ENCODE measurements around the gene TENM4. TPM values are rescaled to one million over a fixed set of nuclear protein-coding genes. Genes with fewer than 3 reads are reported as not detected.

Gene TENM4
- total RNA-seq, 1 donor from 2014 or later: 0.63 TPM

DNA sequence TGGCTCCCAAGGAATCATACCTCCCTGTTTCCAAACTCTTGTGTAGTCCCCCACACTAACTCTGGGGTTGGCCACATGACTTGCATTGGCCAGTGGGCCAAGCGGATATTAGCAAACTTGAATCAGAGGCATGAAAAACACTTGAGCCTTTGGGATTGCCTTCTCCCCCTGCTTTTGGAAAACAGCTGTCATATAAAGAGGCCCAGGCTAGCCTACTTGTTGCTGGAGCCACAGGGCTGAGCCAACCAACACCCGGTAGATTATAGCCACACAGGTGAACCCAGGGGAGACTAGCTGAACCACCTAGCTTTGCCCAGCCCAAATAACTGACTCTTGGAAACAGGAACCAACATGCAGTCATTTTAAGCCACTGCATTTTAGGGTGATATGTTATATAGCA is 354.8 kb downstream of the TENM4 start:
- H3K27ac ChIP-seq (replicated peaks): no peak overlapping the region
- no peaks in the 10 kb centered on the region for H3K36me3 ChIP-seq
- no peak overlapping the region for H3K4me3 ChIP-seq
- no peak for TF ChIP-seq CTCF (IDR thresholded peaks at IDR 0.05; ENCODE audit: borderline replicate concordance)
- H3K27me3 ChIP-seq (ENCODE audit: low read depth): peaks cover 9% of the 10 kb centered on the region
- no peak for DNase-seq
- peaks cover 4% of the 10 kb centered on the region for H3K4me1 ChIP-seq
- H3K9me3 ChIP-seq (replicated peaks): no peaks in the 10 kb centered on the region
- intact Hi-C loops (cut with micrococcal nuclease): no loop called here

DNA sequence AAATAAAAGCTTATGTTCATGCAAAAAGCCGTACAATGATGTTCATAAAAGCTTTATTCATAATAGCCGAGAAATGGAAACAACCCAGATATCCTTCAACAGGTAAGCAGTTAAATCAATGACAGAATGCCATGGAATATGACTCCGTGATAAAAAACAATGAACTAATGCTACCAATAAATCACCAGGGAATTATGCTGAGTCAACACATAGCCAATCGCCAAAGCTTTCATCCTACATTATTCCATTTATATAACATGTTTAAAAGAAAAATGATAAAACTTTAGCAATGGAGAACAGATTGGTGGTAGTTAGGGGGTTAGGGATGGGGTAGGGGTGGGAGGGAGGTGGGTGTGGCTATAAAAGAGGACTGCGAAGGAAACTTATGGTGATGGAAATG is 356.4 kb downstream of the TENM4 start:
- H3K9me3 ChIP-seq (replicated peaks): no peaks in the 10 kb centered on the region
- no peak overlapping the region for H3K27ac ChIP-seq (replicated peaks)
- no peak for TF ChIP-seq CTCF (IDR thresholded peaks at IDR 0.05; ENCODE audit: borderline replicate concordance)
- intact Hi-C loops (cut with micrococcal nuclease): no loop called here
- H3K4me1 ChIP-seq: peaks cover 4% of the 10 kb centered on the region
- no peak for DNase-seq
- H3K27me3 ChIP-seq (ENCODE audit: low read depth): no peaks in the 10 kb centered on the region
- no peak overlapping the region for H3K4me3 ChIP-seq
- H3K36me3 ChIP-seq: no peaks in the 10 kb centered on the region

- H3K4me1 ChIP-seq: peaks cover 4% of the 10 kb centered on the region
- H3K36me3 ChIP-seq: no peaks in the 10 kb centered on the region
- no peak overlapping the region for H3K27ac ChIP-seq (replicated peaks)
- H3K27me3 ChIP-seq (ENCODE audit: low read depth): no peaks in the 10 kb centered on the region
- DNase-seq: no peak
- no peaks in the 10 kb centered on the region for H3K9me3 ChIP-seq (replicated peaks)
- no peak overlapping the region for H3K4me3 ChIP-seq
- intact Hi-C loops (cut with micrococcal nuclease): no loop called here
- no peak for TF ChIP-seq CTCF (IDR thresholded peaks at IDR 0.05; ENCODE audit: borderline replicate concordance)
These were observed 357.5 kb downstream of the TENM4 start for GRCh38 chr11:79083352-79083751.

DNA sequence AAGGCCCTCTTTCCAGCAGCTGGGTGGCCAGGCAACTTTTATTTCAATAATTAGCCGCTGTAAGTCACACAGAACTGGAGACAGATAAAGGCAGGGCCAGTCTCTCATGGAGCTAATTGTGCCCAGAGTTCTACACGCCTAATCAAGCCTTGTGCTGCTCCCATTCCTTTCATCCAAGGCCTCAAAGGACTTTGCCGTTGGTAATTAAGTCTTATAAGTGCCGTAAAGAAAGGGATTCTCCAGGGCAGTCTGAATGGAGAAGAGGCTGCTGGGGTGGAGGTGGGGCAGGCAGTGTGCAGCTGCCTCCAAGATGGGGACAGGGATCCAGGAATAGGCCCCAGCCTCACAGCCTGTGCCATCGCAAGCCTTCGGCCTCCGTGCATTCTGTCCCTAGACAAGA is 357.9 kb downstream of the TENM4 start:
- no peaks in the 10 kb centered on the region for H3K9me3 ChIP-seq (replicated peaks)
- no peak for DNase-seq
- H3K36me3 ChIP-seq: no peaks in the 10 kb centered on the region
- intact Hi-C loops (cut with micrococcal nuclease): no loop called here
- no peak overlapping the region for H3K4me3 ChIP-seq
- H3K27ac ChIP-seq (replicated peaks): no peak overlapping the region
- H3K4me1 ChIP-seq: peaks cover 4% of the 10 kb centered on the region
- no peaks in the 10 kb centered on the region for H3K27me3 ChIP-seq (ENCODE audit: low read depth)
- no peak for TF ChIP-seq CTCF (IDR thresholded peaks at IDR 0.05; ENCODE audit: borderline replicate concordance)

GRCh38 chr11:79082280-79082679 is 358.6 kb downstream of the TENM4 start:
- Histone ChIP-seq H3K27me3 (ENCODE audit: low read depth) (no peaks in the 10 kb centered on the region), H3K36me3 (no peaks in the 10 kb centered on the region), H3K4me1 (peaks cover 4% of the 10 kb centered on the region), H3K9me3 (replicated peaks) (no peaks in the 10 kb centered on the region), H3K4me3 (no peak overlapping the region), H3K27ac (replicated peaks) (no peak overlapping the region)
- TF ChIP-seq CTCF (IDR thresholded peaks at IDR 0.05; ENCODE audit: borderline replicate concordance): no peak
- DNase-seq: no peak
- intact Hi-C loops (cut with micrococcal nuclease): no loop called here
